Mesendoderm (in vitro differentiated cells): ENCODE measurements around the gene PCP2.

ENCODE experiments used
- DNase-seq: peaks from one replicate; pipeline ENCODE4 v3.0.0; 2013
- H2AK5ac ChIP-seq: 2 replicates; pipeline ENCODE4 v1.6.1; 2013; ENCODE audit warnings: low read length, inconsistent platforms
- H2BK120ac ChIP-seq: 2 replicates; pipeline ENCODE4 v1.6.1; 2013; ENCODE audit warnings: low read depth, mild to moderate bottlenecking, low read length, moderate library complexity, mixed read lengths
- H2BK15ac ChIP-seq: replicated peaks from 2 replicates; pipeline ENCODE4 v1.6.1; 2013; ENCODE audit warnings: low read depth, mild to moderate bottlenecking, moderate library complexity
- H2BK5ac ChIP-seq: 2 replicates; pipeline ENCODE4 v1.6.1; 2013; ENCODE audit warnings: low read length, inconsistent platforms
- H3K18ac ChIP-seq: 2 replicates; pipeline ENCODE4 v1.6.1; 2013; ENCODE audit warnings: mild to moderate bottlenecking, low read length, mixed read lengths
- H3K23ac ChIP-seq: one replicate; pipeline ENCODE4 v1.6.1; 2013; ENCODE audit warnings: low read length
- H3K27ac ChIP-seq: 2 replicates; pipeline ENCODE4 v1.5.1; 2013; ENCODE audit warnings: low read depth, mild to moderate bottlenecking, inconsistent platforms, low read length, moderate library complexity
- H3K27me3 ChIP-seq: 2 replicates; pipeline ENCODE4 v1.6.1; 2013; ENCODE audit warnings: low read length, control low read depth, mild to moderate bottlenecking, inconsistent platforms; ENCODE audit not compliant: insufficient read depth, poor library complexity
- H3K36me3 ChIP-seq: 2 replicates; pipeline ENCODE4 v1.6.1; 2013; ENCODE audit warnings: low read length, inconsistent platforms; ENCODE audit not compliant: control insufficient read depth, insufficient read depth
- H3K4ac ChIP-seq: one replicate; pipeline ENCODE4 v1.6.1; 2013; ENCODE audit warnings: low read depth, mild to moderate bottlenecking, low read length, moderate library complexity
- H3K4me1 ChIP-seq: 2 replicates; pipeline ENCODE4 v1.6.1; 2013; ENCODE audit warnings: low read depth, low read length, inconsistent platforms; ENCODE audit not compliant: control insufficient read depth
- H3K4me2 ChIP-seq: 2 replicates; pipeline ENCODE4 v1.6.1; 2013; ENCODE audit warnings: low read length
- H3K4me3 ChIP-seq: 2 replicates; pipeline ENCODE4 v1.5.1; 2013; ENCODE audit warnings: mild to moderate bottlenecking, low read length
- H3K56ac ChIP-seq: one replicate; pipeline ENCODE4 v1.6.1; 2013; ENCODE audit warnings: low read length
- H3K79me1 ChIP-seq: 2 replicates; pipeline ENCODE4 v1.6.1; 2013; ENCODE audit warnings: low read length, inconsistent platforms
- H3K79me2 ChIP-seq: 2 replicates; pipeline ENCODE4 v1.6.1; 2013; ENCODE audit warnings: mild to moderate bottlenecking, low read length; ENCODE audit not compliant: control insufficient read depth, insufficient read depth
- H3K9ac ChIP-seq: 2 replicates; pipeline ENCODE4 v1.6.1; 2013; ENCODE audit warnings: low read length, inconsistent platforms
- H4K5ac ChIP-seq: one replicate; pipeline ENCODE4 v1.6.1; 2013; ENCODE audit warnings: low read length
- H4K8ac ChIP-seq: one replicate; pipeline ENCODE4 v1.6.1; 2013; ENCODE audit warnings: low read depth, mild to moderate bottlenecking, control low read depth, low read length, moderate library complexity
- WGBS: extraction: QIAGEN DNeasy Blood & Tissue Kit; methylation state at CpG from one replicate; pipeline ENCODE4 v1.1.7; 2013; ENCODE audit warnings: low lambda C conversion rate, missing lambda C conversion rate; ENCODE audit not compliant: insufficient coverage; ENCODE audit errors: extremely low coverage; 5-methylcytosine and 5-hydroxymethylcytosine counted together

PCP2 gene

DNA sequence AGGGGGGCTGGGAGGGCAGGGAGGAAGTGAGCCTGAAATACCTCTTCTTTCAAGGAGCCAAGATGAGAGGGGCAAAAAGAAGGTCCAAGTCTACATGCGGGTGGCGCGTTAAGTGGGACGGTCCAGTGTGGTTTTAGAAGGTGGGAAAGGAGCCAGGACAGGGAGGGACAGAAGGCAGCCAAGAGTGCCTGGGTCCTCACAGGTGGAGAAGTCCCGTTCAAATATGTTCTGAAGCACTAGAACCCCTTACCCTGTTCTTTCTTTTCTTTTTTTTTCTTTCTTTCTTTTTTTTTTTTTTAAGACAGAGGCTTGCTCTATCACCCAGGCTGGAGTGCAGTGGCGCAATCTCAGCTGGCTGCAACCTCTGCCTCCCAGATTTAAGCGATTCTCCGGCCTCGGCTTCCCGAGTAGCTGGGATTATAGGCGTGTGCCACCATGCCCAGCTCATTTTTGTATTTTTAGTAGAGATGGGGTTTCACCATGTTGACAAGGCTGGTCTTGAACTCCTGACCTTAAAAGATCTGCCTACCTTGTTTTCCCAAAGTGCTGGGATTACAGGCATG is 30.5 kb downstream of the PCP2 start:
- Histone ChIP-seq H3K27me3 (no peaks in the 10 kb centered on the region), H2BK120ac (no peak overlapping the region), H3K79me1 (peaks cover 2% of the 10 kb centered on the region), H2BK15ac (no peak overlapping the region), H3K56ac (no peak overlapping the region), H3K4me2 (no peak overlapping the region), H3K9ac (no peak overlapping the region), H3K4me3 (no peak overlapping the region), H3K79me2 (no peaks in the 10 kb centered on the region), H2AK5ac (no peak overlapping the region), H3K4ac (no peak overlapping the region), H3K4me1 (no peaks in the 10 kb centered on the region), H3K27ac (no peak overlapping the region), H4K8ac (no peak overlapping the region), H3K36me3 (no peaks in the 10 kb centered on the region), H3K23ac (no peak overlapping the region), H3K18ac (no peak overlapping the region), H4K5ac (no peak overlapping the region), H2BK5ac (no peak overlapping the region)
- WGBS = no CpG with 5 or more reads among the region's 11 CpGs
- DNase-seq = no peak

DNA sequence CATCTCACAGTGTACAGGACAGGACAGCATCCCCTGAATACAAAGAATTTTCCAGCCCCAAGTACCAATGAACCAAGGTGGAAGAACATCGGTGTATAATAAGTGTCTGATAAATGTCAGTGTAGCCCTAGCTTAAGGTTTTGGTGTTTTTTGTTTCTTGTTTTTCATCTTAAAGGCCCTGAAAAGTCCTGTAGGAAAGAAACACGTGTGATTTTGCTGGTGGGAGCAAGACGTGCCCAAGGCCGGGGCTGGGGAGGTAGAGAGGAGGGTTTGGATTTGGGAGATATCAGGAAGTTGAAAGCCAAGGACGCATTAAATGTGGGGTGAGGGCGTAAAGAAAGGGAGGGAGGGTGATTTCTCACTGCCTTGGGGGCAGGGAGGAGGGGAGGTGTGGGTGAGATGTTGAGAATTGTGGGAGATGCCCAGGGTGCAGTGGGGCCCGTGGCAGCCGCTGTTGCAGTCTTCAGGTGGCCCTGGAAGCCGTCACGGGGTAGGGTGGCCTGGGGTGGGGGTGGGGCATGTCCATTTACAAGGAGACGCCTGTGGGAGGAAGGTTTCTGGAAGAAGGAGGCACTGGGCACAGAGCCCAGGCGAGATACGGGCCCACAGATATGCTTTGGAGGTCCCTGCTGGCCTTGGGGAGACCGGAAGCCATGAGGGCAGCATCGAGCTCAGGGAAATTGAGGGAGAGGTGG is 31.1 kb downstream of the PCP2 start:
- no peaks in the 10 kb centered on the region for H3K4me1 ChIP-seq
- H3K18ac ChIP-seq = no peak overlapping the region
- DNase-seq = no peak
- H3K79me2 ChIP-seq = no peaks in the 10 kb centered on the region
- no peak overlapping the region for H3K23ac ChIP-seq
- no peak overlapping the region for H3K56ac ChIP-seq
- no peak overlapping the region for H3K9ac ChIP-seq
- H4K8ac ChIP-seq = no peak overlapping the region
- H2BK15ac ChIP-seq = no peak overlapping the region
- H3K36me3 ChIP-seq = no peaks in the 10 kb centered on the region
- no peak overlapping the region for H3K4me2 ChIP-seq
- no peak overlapping the region for H2AK5ac ChIP-seq
- WGBS = no CpG with 5 or more reads among the region's 15 CpGs
- no peaks in the 10 kb centered on the region for H3K27me3 ChIP-seq
- H2BK5ac ChIP-seq = no peak overlapping the region
- no peak overlapping the region for H2BK120ac ChIP-seq
- no peak overlapping the region for H3K27ac ChIP-seq
- no peak overlapping the region for H4K5ac ChIP-seq
- peaks cover 2% of the 10 kb centered on the region for H3K79me1 ChIP-seq
- no peak overlapping the region for H3K4me3 ChIP-seq
- H3K4ac ChIP-seq = no peak overlapping the region

- no peak for DNase-seq
- H2AK5ac ChIP-seq = no peak overlapping the region
- no peak overlapping the region for H3K18ac ChIP-seq
- H4K5ac ChIP-seq = no peak overlapping the region
- H2BK120ac ChIP-seq = no peak overlapping the region
- no peak overlapping the region for H3K23ac ChIP-seq
- no peak overlapping the region for H3K56ac ChIP-seq
- H3K9ac ChIP-seq = no peak overlapping the region
- H3K4me2 ChIP-seq = no peak overlapping the region
- H3K4me3 ChIP-seq = no peak overlapping the region
- H3K79me1 ChIP-seq = peaks cover 2% of the 10 kb centered on the region
- no peak overlapping the region for H2BK5ac ChIP-seq
- no peaks in the 10 kb centered on the region for H3K36me3 ChIP-seq
- no peak overlapping the region for H3K27ac ChIP-seq
- H3K4ac ChIP-seq = no peak overlapping the region
- H3K79me2 ChIP-seq = no peaks in the 10 kb centered on the region
- H2BK15ac ChIP-seq = no peak overlapping the region
- no peaks in the 10 kb centered on the region for H3K4me1 ChIP-seq
- no peak overlapping the region for H4K8ac ChIP-seq
- no peaks in the 10 kb centered on the region for H3K27me3 ChIP-seq
These were observed 32.8 kb downstream of the PCP2 start for GRCh38 chr19:7600721-7601120.

- Histone ChIP-seq H2BK15ac (no peak overlapping the region), H3K9ac (no peak overlapping the region), H3K4me2 (no peak overlapping the region), H3K23ac (no peak overlapping the region), H3K4me3 (no peak overlapping the region), H3K36me3 (no peaks in the 10 kb centered on the region), H3K4me1 (no peaks in the 10 kb centered on the region), H2AK5ac (no peak overlapping the region), H2BK5ac (no peak overlapping the region), H3K27ac (no peak overlapping the region), H3K79me2 (no peaks in the 10 kb centered on the region), H3K4ac (no peak overlapping the region), H4K8ac (no peak overlapping the region), H2BK120ac (no peak overlapping the region), H3K79me1 (no peaks in the 10 kb centered on the region), H3K27me3 (no peaks in the 10 kb centered on the region), H4K5ac (no peak overlapping the region), H3K56ac (no peak overlapping the region), H3K18ac (no peak overlapping the region)
- WGBS = no CpG with 5 or more reads among the region's 6 CpGs
- DNase-seq = no peak
These were observed 35.3 kb downstream of the PCP2 start for GRCh38 chr19:7598180-7598579.

- Histone ChIP-seq H2BK120ac (no peak overlapping the region), H3K27me3 (no peaks in the 10 kb centered on the region), H3K36me3 (no peaks in the 10 kb centered on the region), H3K79me2 (no peaks in the 10 kb centered on the region), H3K18ac (no peak overlapping the region), H3K79me1 (no peaks in the 10 kb centered on the region), H4K5ac (no peak overlapping the region), H3K4me3 (no peak overlapping the region), H3K56ac (no peak overlapping the region), H3K9ac (no peak overlapping the region), H2AK5ac (no peak overlapping the region), H3K23ac (no peak overlapping the region), H3K4me1 (no peaks in the 10 kb centered on the region), H2BK5ac (no peak overlapping the region), H3K4ac (no peak overlapping the region), H4K8ac (no peak overlapping the region), H2BK15ac (no peak overlapping the region), H3K4me2 (no peak overlapping the region), H3K27ac (no peak overlapping the region)
- no CpG with 5 or more reads among the region's 9 CpGs for WGBS
- DNase-seq = peak; percentile 13
These were observed 35.8 kb downstream of the PCP2 start for GRCh38 chr19:7597689-7598088.
